ENCODE results near the gene TIFAB.

TIFAB gene

DNA sequence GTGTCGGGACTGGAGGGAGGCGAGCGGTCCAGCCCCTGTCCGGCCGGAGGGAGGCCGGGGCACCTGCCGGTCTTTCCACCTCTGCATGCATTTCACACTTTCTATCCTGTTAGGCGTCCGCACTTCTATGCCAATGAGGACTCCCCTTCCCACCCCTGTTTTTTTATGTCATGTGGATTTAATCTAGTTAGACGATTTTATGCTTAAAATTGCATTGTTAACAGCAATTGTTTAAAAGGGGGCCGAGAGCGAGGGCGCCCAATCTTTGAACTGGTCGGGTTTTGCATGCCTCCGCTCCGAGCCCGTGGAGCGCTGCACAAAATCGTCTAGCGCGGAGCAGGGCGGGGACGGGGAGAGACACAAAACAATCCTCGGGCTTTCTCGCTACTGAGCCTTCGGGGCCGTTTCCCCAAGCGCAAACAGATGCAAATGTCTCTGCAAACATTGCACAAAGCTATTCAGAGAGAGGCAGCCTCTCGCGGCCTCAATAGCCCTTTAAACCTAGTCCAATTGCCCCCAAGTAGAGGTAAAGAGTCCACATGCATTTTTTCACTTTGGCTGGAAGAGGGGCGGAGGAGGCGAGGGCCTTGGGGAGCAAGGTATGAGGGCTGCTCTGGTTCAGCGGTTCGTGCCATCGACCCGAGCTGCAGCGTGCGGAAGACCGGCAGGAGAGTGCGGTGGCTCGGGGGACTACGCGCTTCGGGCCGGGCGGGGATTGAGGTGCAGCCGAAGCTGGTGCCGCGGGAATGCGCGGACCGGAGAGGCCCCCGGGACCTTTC, 37.5 kb upstream of the TIFAB start:
- peaks cover 29% of the 10 kb centered on the region for H3K4me1 ChIP-seq (ENCODE audit: control insufficient read depth, insufficient read depth, low read length, unreplicated experiment)
- H3K36me3 ChIP-seq (ENCODE audit: insufficient read depth, low read length), result no peaks in the 10 kb centered on the region
- H3K27ac ChIP-seq (ENCODE audit: low read depth, low read length), result no peak overlapping the region
- no peaks in the 10 kb centered on the region for H3K27me3 ChIP-seq (ENCODE audit: insufficient read depth, low read length)
- peak overlapping the region; percentile 98 for H2AFZ ChIP-seq (ENCODE audit: low read length, unreplicated experiment)
- H3K4me3 ChIP-seq (ENCODE audit: low read depth, low read length), result peak overlapping the region; percentile 70
- no peaks in the 10 kb centered on the region for H3K79me2 ChIP-seq (ENCODE audit: control insufficient read depth, insufficient read depth, low read length, unreplicated experiment)

DNA sequence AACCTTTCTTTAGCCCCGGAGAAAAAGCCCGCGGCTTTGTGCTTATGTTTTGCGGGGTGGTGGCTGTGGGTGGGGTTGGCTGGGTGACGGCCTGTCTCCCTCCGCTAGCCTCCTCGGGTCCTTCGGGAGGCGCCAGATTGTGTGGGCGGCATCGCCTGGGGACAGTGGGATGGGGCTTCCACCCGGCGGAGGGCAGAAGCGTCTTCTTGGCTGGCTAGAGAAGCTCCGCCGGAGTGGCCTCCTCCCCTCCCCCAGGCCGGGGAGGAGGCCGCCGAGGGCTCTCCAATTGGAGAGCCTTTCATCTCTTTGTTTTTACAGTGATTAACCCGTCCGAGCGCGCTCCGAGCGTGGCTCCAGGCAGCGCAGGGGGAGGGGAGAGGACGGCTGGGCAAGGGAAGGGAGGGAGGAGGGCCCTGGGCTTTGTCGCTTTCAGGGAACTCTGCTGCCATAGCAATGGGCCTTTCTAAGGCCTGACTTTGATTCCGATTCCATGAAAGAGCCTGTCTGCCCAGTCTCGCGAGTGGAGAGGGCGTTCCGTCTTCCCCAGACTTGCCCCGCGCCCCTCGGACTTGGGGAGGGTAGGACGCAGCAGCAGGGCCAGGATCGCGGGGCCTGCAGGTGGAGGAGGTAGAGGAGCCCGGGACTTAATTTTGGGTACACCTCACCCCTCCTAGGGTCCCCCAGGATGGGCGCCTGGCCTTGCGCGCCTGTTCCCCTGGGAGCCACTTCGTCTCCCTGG, 36.7 kb upstream of the TIFAB start:
- no peaks in the 10 kb centered on the region for H3K27me3 ChIP-seq (ENCODE audit: insufficient read depth, low read length)
- peaks cover 22% of the 10 kb centered on the region for H3K4me1 ChIP-seq (ENCODE audit: control insufficient read depth, insufficient read depth, low read length, unreplicated experiment)
- H2AFZ ChIP-seq (ENCODE audit: low read length, unreplicated experiment), result peak overlapping the region; percentile 98
- H3K27ac ChIP-seq (ENCODE audit: low read depth, low read length), result no peak overlapping the region; the same call in 1 of the 2 replicates
- no peaks in the 10 kb centered on the region for H3K36me3 ChIP-seq (ENCODE audit: insufficient read depth, low read length)
- peak overlapping the region; percentile 70 for H3K4me3 ChIP-seq (ENCODE audit: low read depth, low read length)
- H3K79me2 ChIP-seq (ENCODE audit: control insufficient read depth, insufficient read depth, low read length, unreplicated experiment), result no peaks in the 10 kb centered on the region

DNA sequence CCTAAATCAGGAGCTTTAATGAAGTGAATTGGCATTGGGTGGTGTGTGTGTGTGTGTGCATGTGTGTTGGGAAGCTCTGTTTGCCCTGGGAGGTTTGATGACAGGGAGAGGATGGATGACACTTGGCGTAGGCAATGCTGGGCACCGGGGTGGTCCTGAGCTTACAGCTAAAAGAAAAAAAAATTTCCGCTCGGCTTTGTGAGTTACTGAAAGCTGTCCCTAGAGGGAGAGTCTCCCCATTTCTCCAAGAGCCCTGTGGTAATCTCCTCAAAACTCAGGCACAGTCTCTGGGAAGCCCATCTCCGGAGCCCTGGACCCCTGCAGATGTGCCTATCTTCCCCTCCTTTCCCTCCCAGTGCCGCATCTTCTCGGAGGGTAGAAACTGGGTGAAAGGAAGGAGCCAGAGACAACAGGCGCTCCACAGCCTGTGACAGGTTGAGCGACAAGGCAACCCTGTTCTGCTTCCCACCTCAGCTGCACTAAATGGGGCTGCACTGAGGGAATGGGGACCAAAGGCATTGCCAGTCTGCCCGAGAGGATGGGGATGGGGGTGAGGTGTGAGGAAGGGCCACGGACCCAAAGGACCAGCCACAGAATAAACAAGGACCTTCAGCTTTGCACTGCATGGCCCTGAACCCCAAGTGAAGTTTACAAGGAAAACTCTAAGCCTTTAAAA, 35.8 kb upstream of the TIFAB start:
- Histone ChIP-seq H2AFZ (ENCODE audit: low read length, unreplicated experiment) (peak overlapping the region; percentile 12), H3K27ac (ENCODE audit: low read depth, low read length) (no peak overlapping the region), H3K27me3 (ENCODE audit: insufficient read depth, low read length) (no peaks in the 10 kb centered on the region), H3K79me2 (ENCODE audit: control insufficient read depth, insufficient read depth, low read length, unreplicated experiment) (no peaks in the 10 kb centered on the region), H3K4me1 (ENCODE audit: control insufficient read depth, insufficient read depth, low read length, unreplicated experiment) (peaks cover 14% of the 10 kb centered on the region), H3K4me3 (ENCODE audit: low read depth, low read length) (peak overlapping the region; percentile 70), H3K36me3 (ENCODE audit: insufficient read depth, low read length) (no peaks in the 10 kb centered on the region)

DNA sequence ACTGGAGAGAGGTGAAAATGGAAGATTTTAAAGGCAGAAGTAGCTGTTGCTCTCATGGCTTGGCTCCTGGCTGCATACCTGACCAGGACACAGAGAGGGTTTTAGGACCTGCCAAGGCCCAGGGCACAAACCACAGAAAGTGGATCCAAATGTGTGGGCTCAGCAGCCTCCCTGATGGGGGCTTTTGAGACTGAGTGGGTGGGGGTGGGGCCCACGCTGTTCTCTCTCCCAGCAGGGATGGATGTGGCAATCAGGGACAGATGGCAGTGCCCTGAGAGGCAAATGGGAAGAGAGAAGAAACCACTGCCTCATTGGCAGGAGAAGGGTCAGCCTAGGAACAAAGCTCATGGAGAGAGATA, 34.9 kb upstream of the TIFAB start:
- Histone ChIP-seq H2AFZ (ENCODE audit: low read length, unreplicated experiment) (no peak overlapping the region), H3K27ac (ENCODE audit: low read depth, low read length) (no peak overlapping the region), H3K4me3 (ENCODE audit: low read depth, low read length) (no peak overlapping the region), H3K36me3 (ENCODE audit: insufficient read depth, low read length) (no peaks in the 10 kb centered on the region), H3K79me2 (ENCODE audit: control insufficient read depth, insufficient read depth, low read length, unreplicated experiment) (no peaks in the 10 kb centered on the region), H3K27me3 (ENCODE audit: insufficient read depth, low read length) (no peaks in the 10 kb centered on the region), H3K4me1 (ENCODE audit: control insufficient read depth, insufficient read depth, low read length, unreplicated experiment) (peaks cover 13% of the 10 kb centered on the region)

DNA sequence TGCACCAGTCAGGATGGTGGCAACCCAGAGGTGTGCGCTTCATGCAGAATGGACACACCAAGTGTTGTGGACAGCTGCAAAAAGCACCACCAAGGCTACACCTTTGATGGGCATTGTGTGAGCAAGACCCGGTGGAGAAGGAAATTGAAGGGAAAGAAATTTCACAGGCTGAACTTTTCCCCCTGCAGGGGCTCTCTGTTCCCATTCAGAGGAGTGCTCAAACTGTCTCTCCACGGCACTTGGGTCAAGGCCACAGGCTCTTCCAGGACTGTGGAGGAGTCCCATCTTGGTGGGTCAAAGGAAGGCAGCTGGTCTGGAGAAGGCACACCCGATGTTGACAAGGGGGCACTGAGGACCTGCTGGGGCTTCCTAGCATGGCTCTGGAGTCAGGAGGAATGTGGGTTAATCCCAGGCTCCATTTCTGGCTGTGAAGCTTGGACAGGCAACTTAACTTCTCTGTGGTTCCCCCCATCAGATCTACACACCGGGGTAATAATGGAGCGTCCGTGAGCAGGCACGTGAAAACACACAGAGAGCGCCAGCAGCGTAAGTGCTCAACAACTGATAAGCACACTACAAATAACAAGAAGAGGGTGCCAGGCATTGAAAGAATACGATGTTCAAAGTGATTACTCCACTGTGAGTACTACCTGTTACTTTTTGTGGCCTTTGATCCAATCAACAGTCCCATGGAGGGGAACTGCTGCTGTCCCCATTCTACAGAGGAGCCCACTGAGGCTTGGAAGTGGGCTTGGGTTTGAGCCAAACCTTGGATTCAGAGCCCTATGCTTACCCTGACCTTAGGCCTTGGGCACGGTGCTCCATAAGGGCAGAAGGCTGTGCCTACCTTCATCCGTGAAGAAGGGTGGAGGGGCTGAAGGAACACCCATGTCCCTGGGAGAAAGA, 34.2 kb upstream of the TIFAB start:
- H2AFZ ChIP-seq (ENCODE audit: low read length, unreplicated experiment), result no peak overlapping the region
- H3K27ac ChIP-seq (ENCODE audit: low read depth, low read length), result no peak overlapping the region
- H3K27me3 ChIP-seq (ENCODE audit: insufficient read depth, low read length), result no peaks in the 10 kb centered on the region
- no peak overlapping the region for H3K4me3 ChIP-seq (ENCODE audit: low read depth, low read length)
- H3K4me1 ChIP-seq (ENCODE audit: control insufficient read depth, insufficient read depth, low read length, unreplicated experiment), result peaks cover 13% of the 10 kb centered on the region
- no peaks in the 10 kb centered on the region for H3K36me3 ChIP-seq (ENCODE audit: insufficient read depth, low read length)
- H3K79me2 ChIP-seq (ENCODE audit: control insufficient read depth, insufficient read depth, low read length, unreplicated experiment), result no peaks in the 10 kb centered on the region

DNA sequence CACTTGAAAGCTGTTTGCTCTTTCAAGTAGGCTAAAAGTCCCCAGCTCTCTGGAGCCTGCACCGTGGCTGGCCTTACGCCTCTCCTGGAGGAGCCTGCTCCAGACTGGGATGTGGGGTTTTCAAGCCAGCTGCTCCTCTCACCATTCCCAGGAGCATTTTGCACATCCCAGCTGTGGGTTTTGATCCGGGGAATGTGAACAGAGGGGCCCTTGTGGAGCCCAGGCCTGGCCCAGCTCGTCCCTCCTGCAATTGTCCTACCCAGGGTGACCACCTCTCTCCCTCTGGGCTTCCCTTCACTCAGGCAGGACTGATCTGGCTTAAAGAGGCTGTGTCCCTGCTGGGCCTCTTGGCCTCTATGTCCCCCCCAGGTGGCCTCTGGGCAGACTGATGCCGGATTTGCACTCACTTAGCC, 32.5 kb upstream of the TIFAB start:
- Histone ChIP-seq H2AFZ (ENCODE audit: low read length, unreplicated experiment) (no peak overlapping the region), H3K79me2 (ENCODE audit: control insufficient read depth, insufficient read depth, low read length, unreplicated experiment) (no peaks in the 10 kb centered on the region), H3K27me3 (ENCODE audit: insufficient read depth, low read length) (no peaks in the 10 kb centered on the region), H3K4me1 (ENCODE audit: control insufficient read depth, insufficient read depth, low read length, unreplicated experiment) (peaks cover 13% of the 10 kb centered on the region), H3K4me3 (ENCODE audit: low read depth, low read length) (no peak overlapping the region), H3K36me3 (ENCODE audit: insufficient read depth, low read length) (no peaks in the 10 kb centered on the region), H3K27ac (ENCODE audit: low read depth, low read length) (no peak overlapping the region)

DNA sequence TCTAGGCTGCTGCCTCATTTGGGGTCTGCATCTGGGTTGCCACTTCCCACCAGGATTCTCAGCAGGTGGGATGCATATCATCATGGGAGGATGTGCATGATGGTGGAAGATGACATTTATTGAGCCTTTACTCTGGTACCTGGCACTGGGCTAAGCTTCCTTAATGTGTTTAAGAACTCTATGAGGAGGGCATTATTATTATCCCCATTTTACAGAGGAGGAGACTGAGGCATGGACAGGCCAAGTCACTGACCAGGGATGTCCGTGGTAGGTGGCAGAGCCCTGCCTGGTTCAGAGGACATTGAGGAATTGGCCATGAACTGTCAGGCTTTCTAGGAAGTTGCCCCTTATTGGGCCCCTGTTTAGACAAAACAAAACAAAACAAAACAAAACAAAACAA, 31.1 kb upstream of the TIFAB start:
- Histone ChIP-seq H3K4me3 (ENCODE audit: low read depth, low read length) (no peak overlapping the region), H3K4me1 (ENCODE audit: control insufficient read depth, insufficient read depth, low read length, unreplicated experiment) (peaks cover 5% of the 10 kb centered on the region), H3K27me3 (ENCODE audit: insufficient read depth, low read length) (no peaks in the 10 kb centered on the region)

DNA sequence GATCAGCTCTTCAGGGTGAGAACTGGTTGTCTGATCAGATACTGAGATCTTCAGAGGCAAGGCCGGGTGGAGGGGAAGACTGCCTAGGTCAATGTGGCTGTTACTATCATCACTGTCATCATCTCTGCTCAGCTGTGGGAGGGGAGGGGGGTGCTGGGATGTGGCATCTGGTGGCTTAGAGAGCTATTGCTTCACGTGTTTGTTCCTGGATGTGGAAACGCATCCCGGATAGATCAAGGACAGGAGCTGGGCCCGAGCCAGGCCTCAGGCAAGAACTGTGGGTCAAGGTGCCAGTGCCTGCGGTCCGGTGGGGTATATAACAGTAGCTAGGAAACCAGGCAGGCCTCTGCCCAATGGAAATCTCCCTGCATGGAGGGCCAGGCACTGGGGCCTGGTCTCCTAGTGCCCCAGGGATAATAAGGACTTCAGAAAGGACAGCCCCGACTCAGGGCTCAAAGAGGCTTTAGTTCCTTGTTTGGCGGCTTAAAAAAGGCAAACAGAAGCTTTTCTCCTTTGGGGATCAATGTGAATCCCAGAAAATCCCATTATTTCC, 30.3 kb upstream of the TIFAB start:
- Histone ChIP-seq H3K27me3 (ENCODE audit: insufficient read depth, low read length) (no peaks in the 10 kb centered on the region), H3K4me1 (ENCODE audit: control insufficient read depth, insufficient read depth, low read length, unreplicated experiment) (no peaks in the 10 kb centered on the region), H3K4me3 (ENCODE audit: low read depth, low read length) (no peak overlapping the region), H3K27ac (ENCODE audit: low read depth, low read length) (no peak overlapping the region), H2AFZ (ENCODE audit: low read length, unreplicated experiment) (no peak overlapping the region), H3K36me3 (ENCODE audit: insufficient read depth, low read length) (no peaks in the 10 kb centered on the region), H3K79me2 (ENCODE audit: control insufficient read depth, insufficient read depth, low read length, unreplicated experiment) (no peaks in the 10 kb centered on the region)

More for the DNA sequence above, 31.1 kb upstream of the TIFAB start:
- Histone ChIP-seq H3K79me2 (ENCODE audit: control insufficient read depth, insufficient read depth, low read length, unreplicated experiment) (no peaks in the 10 kb centered on the region), H3K27ac (ENCODE audit: low read depth, low read length) (no peak overlapping the region), H2AFZ (ENCODE audit: low read length, unreplicated experiment) (no peak overlapping the region), H3K36me3 (ENCODE audit: insufficient read depth, low read length) (no peaks in the 10 kb centered on the region)

DNA sequence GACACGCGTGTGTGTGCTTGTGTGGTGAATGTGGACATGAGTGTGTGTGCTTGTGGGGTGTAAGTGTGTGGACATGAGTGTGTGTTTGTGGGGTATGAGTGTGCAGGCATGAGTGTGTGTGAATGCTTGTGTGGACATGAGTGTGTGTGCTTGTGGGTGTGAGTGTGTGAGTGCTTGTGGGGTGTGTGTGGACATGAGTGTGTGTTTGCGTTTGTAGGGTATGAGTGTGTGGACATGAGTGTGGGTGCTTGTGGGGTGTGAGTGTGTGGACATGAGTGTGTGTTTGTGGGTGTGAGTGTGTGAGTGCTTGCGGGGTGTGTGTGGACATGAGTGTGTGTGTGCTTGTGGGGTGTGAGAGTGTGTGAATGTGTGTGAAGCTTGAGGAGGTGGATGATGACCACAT, 29.8 kb upstream of the TIFAB start:
- H2AFZ ChIP-seq (ENCODE audit: low read length, unreplicated experiment), result no peak overlapping the region
- no peak overlapping the region for H3K27ac ChIP-seq (ENCODE audit: low read depth, low read length)
- H3K4me3 ChIP-seq (ENCODE audit: low read depth, low read length), result no peak overlapping the region
- H3K27me3 ChIP-seq (ENCODE audit: insufficient read depth, low read length), result peaks cover 2% of the 10 kb centered on the region; the same call in 1 of the 2 replicates
- H3K4me1 ChIP-seq (ENCODE audit: control insufficient read depth, insufficient read depth, low read length, unreplicated experiment), result no peaks in the 10 kb centered on the region
- H3K36me3 ChIP-seq (ENCODE audit: insufficient read depth, low read length), result no peaks in the 10 kb centered on the region
- no peaks in the 10 kb centered on the region for H3K79me2 ChIP-seq (ENCODE audit: control insufficient read depth, insufficient read depth, low read length, unreplicated experiment)

DNA sequence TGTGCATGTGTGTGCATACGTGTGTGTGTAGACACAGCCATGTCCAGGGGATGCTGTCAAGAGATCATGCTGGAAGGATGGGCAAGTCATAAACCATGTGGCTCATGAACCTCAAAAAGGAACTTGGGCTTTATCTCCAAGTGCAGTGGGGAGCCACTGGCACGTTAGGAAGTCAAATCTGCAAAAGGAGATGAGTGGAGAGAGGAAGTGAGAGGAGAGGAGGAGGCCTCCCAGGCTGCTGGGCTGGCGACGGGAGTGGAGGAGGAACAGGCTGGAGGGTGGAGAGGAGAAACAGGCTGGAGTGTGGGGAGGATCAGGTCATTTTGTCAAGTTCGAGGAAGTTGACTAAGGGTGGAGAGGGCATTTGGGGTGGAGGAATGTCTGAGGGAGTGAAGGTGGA, 29.2 kb upstream of the TIFAB start:
- peaks cover 5% of the 10 kb centered on the region; the same call in 1 of the 2 replicates for H3K27me3 ChIP-seq (ENCODE audit: insufficient read depth, low read length)

More for the DNA sequence above, 29.2 kb upstream of the TIFAB start:
- H3K79me2 ChIP-seq (ENCODE audit: control insufficient read depth, insufficient read depth, low read length, unreplicated experiment), result no peaks in the 10 kb centered on the region
- H3K4me3 ChIP-seq (ENCODE audit: low read depth, low read length), result no peak overlapping the region
- H3K36me3 ChIP-seq (ENCODE audit: insufficient read depth, low read length), result no peaks in the 10 kb centered on the region
- no peak overlapping the region for H3K27ac ChIP-seq (ENCODE audit: low read depth, low read length)
- H3K4me1 ChIP-seq (ENCODE audit: control insufficient read depth, insufficient read depth, low read length, unreplicated experiment), result no peaks in the 10 kb centered on the region
- H2AFZ ChIP-seq (ENCODE audit: low read length, unreplicated experiment), result no peak overlapping the region
